GM18502 (cell line): ENCODE data around the gene PCYT1B.
"Not testable (repeated sequence)": the region's sequence is repeated elsewhere in the genome, so short reads cannot be mapped to it uniquely, and the experiment has no call there.

Experiments used
- ATAC-seq: cut with Tn5 transposase; IDR thresholded peaks from one replicate; pipeline ENCODE4 v1.9.1; 2021; ENCODE audit warnings: mild to moderate bottlenecking; ENCODE audit not compliant: unreplicated experiment, poor library complexity

PCYT1B gene

GRCh38 chrX:24647257-24648058 lies at the start of gene PCYT1B:
PCYT1B (minus strand) TSS chrX:24647347; CDS start chrX:24647105, 242 bp downstream.
- peak; percentile 93 for ATAC-seq

DNA sequence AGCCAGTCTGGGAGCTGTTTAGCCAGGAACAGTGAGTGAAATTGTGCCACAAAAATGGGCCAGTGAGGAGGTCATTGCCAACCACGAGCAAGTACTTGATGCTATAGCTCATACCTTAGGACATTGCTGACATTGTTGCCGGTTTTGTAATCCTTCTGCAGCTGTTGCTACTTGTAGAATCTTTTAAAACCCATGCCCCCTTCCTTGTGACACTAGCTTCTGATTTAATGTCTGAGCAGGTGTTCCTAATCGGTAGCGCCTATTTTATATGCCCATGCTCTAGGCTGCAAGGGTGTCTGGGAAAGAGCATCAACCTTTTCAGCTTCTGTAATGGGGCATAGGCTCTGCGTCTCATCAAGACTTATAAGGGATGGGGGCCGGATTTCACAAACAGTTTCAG lies 49.1 kb upstream of the PCYT1B start:
- no peak for ATAC-seq

GRCh38 chrX:24694825-24695224 lies 47.7 kb upstream of the PCYT1B start:
- no peak for ATAC-seq

GRCh38 chrX:24693453-24694202 lies 46.5 kb upstream of the PCYT1B start, which contains the start of gene POLA1:
POLA1 (plus strand) TSS chrX:24693918; CDS start chrX:24693962, 44 bp downstream.
- ATAC-seq, result peak; percentile 95

GRCh38 chrX:24692305-24692704 lies 45.2 kb upstream of the PCYT1B start:
- ATAC-seq, result no peak

DNA sequence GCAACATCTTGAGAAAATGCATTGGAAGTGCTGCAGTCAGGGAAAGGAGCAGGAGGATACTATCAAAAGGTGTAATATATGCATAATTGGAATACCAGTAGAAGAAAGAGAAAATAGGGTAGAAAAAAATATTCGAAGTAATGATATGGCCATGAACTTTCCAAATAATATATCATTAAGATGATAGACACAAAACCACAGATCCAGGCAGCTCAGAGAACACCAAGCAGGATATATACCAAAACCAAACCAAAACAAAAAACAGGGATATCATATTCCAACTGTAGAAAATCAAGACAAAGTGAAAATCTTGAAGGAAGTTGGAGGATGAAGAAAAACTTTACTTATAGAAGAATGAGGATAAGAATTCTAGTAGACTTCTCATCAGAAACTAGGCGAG lies 36.9 kb upstream of the PCYT1B start:
- no peak for ATAC-seq

DNA sequence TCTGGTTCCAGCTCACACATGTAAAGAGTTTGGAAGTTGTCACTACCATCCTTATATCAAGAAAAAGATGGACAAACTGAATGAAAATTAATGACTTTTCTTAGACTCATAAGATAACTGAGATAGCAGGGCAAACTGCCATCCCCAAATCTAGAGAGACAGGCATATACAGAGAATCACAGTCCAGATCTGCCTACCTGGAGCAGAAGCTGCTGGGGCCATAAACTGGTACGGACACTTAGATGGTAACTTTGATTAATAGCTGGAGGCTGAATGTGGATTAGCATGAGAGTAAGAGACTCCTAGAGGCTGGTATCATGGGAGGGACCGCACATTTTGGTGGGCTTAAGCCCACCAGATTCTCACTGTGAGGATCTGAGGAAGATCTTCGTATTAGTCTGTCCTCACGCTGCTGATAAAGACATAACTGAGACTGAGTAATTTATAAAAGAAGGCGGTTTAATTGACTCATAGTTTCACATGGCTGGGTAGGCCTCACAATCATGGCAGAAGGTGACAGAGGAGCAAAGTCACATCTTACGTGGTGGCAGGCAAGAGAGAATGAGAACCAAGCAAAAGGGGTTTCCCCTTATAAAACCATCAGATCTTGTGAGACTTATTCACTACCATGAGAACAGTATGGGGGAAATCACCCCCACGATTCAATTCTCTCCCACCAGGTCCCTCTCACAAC lies 35.7 kb upstream of the PCYT1B start:
- ATAC-seq, result no peak

GRCh38 chrX:24676403-24677024 lies 29.4 kb upstream of the PCYT1B start:
- ATAC-seq, result peak; percentile 71

DNA sequence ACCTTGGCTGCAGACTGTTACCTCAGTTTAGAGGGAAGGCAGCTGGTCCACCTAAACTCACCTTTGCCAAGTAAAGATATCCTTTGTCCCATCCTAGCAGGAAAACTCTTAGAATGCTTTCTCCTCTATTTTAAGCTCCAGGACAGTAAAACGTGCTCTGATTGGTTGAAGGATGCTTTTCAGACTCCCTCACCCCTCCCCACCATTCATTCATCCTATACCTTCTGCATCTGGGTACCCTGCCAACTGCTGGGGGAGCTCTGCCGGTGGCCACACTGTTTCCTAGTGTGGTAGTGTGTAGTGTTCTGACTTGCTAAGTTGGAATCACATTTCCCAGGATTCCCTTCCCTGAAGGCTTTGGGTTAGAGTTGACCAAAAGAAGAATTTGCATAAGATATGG lies 26.3 kb upstream of the PCYT1B start:
- ATAC-seq, result no peak

GRCh38 chrX:24672701-24673190 lies 25.6 kb upstream of the PCYT1B start:
- ATAC-seq, result no peak

- no peak for ATAC-seq
Observed at GRCh38 chrX:24668111-24668510, 21.0 kb upstream of the PCYT1B start.

GRCh38 chrX:24662352-24662751 lies 15.2 kb upstream of the PCYT1B start:
- ATAC-seq, result no peak

DNA sequence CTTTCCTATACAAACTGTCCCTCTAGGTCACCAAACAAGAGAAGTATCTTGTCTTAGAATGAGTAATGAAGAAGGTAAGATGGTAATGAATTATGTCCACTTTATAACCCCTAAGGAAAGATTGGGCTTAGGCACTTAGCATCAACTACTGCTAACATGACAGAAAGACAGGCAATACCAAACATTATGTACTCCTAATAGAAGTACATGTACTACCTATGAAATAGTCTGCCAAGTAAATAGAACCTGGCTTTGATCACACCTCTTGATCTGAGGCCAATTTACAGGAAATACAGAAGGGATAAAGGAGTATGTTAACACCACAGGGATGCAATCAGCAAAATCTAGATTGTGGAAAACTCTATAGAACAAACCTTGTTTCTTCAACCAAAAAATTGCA lies 14.1 kb upstream of the PCYT1B start:
- no peak for ATAC-seq

DNA sequence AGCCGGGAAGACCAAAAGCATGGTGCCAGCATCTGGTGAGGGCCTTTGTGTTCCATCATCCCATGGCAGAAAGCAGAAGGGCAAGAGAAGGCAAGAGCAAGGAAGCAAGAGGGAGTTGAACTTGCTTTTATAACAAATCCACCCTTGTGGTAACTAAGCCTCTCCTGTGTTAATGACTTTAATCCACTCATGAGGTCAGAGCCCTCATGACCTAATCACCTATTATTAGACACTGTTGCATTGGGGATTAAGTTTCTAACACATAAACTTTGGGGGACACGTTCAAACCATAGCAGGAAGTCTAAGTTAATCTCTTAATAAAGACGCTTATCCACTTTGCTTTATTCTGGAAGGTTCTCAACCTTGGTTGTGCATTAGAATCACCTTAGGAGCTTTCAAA lies 12.5 kb upstream of the PCYT1B start:
- no peak for ATAC-seq

DNA sequence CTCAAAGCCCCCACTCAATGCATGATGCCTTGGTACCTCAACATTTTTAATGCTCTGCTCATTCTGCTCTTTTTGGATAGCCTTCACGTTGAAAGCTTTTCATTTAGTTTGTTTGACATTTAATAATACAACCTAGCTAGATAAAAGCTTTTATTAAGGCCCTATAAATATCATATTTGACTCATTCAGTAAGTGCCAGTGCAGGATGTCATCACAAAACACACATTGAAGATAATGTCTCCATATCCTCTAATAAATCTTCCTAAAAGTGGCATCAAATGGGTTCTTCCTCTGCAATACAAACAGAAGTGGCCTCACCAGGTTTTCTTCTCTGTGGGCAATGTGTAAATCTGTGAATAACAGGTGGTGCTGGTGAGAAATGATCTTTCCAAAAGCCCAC lies 12.0 kb upstream of the PCYT1B start:
- ATAC-seq, result no peak

GRCh38 chrX:24658421-24658820 lies 11.3 kb upstream of the PCYT1B start:
- no peak for ATAC-seq

DNA sequence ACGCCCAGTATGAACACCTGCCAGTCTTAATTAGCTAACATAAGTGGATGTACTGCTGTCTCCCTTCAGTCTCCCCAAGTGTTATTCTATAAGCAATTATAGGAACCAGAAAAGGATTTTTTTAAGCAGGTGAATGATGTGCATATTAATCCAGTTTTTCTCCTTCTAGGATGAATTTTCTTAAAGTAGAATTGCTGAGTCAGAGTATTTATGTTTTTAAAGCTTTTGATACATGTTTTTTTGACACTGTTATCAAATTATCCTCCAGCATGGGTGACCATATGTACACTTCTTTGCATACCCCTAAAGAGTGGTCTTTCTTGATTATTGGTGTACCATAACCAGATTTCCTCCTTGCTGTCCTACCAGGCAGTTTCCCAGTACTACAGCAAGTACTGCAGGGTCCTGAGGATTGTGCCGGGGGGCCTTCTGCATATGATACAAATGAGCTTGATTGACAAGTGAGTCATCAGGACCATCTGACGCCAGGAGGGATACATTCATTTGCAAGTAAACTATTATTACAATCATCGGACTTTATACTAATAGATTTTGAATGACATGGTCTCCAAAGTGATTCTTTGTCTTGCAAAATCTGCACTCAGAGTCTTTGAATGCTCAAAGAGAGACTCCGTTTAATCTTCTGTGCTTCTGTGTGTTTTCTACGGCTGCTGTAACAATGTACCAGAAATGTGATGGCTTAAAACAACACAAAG lies 10.7 kb upstream of the PCYT1B start:
- no peak for ATAC-seq

DNA sequence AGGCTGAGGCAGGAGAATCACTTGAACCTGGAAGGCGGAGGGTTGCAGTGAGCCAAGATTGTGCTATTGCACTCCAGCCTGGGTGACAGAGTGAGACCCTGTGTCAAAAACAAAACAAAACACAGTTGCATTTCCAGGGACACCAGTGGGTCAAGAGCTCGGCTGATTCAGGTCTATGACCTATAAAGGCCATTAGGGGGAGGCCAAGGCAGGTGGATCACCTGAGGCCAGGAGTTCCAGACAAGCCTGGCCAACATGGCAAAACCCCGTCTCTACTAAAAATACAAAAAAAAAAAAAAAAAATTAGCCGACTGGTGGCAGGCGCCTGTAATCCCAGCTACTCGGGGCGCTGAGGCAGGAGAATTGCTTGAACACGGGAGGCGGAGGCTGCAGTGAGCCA lies 8.5 kb upstream of the PCYT1B start:
- ATAC-seq, result not testable (repeated sequence)

GRCh38 chrX:24651783-24652182 lies 4.6 kb upstream of the PCYT1B start:
- no peak for ATAC-seq

DNA sequence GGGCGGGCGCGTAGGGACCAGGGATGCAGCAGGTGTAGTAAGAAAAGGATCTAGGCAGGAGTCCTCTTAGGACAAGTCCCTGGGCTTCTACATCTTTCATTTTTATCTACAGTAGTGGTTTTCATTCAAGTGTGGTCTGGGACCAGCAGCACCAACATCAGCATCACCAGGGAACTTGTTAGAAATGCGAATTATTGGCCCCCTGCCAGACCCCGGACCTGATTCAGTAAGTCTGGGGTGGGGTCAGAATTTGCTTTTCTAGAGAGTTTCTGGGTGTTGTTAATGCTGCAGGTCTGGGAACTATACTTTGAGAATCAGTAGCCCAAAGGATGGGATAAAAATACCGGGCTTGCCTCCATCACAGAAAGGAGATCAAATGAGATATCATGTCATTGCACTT lies 1.3 kb upstream of the PCYT1B start:
- no peak for ATAC-seq
